ENCODE data around the gene KRTAP9-6. TPM values are rescaled to one million over a fixed set of nuclear protein-coding genes. Genes with fewer than 3 reads are reported as not detected.

KRTAP9-6 gene
- total RNA-seq, 2 donors from 2014 or later: not detected

DNA sequence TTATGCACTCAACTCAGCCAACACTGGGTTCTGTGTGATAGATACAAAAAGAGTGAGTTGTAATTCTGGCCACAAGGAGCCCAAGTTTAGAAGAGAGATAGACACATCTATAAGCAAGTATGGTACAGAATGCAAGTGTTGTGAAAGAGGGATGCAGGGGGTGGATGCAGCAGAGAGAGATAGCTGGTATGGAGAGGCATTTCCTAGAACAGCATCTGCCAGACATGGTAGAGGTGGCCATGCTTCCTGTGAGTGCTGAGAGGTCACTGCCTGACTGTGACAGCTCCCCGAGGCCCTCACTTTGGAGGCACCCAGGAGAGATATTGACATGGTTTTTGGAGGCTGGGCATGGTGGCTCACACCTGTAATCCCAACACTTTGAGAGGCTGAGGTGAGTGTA, 45.9 kb downstream of the KRTAP9-6 start:
- TF ChIP-seq, protein P1, sequence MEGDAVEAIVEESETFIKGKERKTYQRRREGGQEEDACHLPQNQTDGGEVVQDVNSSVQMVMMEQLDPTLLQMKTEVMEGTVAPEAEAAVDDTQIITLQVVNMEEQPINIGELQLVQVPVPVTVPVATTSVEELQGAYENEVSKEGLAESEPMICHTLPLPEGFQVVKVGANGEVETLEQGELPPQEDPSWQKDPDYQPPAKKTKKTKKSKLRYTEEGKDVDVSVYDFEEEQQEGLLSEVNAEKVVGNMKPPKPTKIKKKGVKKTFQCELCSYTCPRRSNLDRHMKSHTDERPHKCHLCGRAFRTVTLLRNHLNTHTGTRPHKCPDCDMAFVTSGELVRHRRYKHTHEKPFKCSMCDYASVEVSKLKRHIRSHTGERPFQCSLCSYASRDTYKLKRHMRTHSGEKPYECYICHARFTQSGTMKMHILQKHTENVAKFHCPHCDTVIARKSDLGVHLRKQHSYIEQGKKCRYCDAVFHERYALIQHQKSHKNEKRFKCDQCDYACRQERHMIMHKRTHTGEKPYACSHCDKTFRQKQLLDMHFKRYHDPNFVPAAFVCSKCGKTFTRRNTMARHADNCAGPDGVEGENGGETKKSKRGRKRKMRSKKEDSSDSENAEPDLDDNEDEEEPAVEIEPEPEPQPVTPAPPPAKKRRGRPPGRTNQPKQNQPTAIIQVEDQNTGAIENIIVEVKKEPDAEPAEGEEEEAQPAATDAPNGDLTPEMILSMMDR (IDR thresholded peaks at IDR 0.05): no peak
- TF ChIP-seq POLR2A (IDR thresholded peaks at IDR 0.05): no peak
- Histone ChIP-seq H3K27me3 (no peaks in the 10 kb centered on the region), H3K4me3 (no peak overlapping the region), H3K9me3 (no peaks in the 10 kb centered on the region), H3K27ac (no peak overlapping the region), H3K4me1 (no peaks in the 10 kb centered on the region), H3K36me3 (replicated peaks in 1 of 2; ENCODE audit: insufficient read depth in 1 of 2, low read depth in 2 of 2) (no peaks in the 10 kb centered on the region)
- intact Hi-C loops (cut with DNase I): no loop called here
- DNase-seq: no peak
- ATAC-seq: no peak
- 69 to 89% methylated on average over 1 of the region's 1 CpG for WGBS, 2 donors

DNA sequence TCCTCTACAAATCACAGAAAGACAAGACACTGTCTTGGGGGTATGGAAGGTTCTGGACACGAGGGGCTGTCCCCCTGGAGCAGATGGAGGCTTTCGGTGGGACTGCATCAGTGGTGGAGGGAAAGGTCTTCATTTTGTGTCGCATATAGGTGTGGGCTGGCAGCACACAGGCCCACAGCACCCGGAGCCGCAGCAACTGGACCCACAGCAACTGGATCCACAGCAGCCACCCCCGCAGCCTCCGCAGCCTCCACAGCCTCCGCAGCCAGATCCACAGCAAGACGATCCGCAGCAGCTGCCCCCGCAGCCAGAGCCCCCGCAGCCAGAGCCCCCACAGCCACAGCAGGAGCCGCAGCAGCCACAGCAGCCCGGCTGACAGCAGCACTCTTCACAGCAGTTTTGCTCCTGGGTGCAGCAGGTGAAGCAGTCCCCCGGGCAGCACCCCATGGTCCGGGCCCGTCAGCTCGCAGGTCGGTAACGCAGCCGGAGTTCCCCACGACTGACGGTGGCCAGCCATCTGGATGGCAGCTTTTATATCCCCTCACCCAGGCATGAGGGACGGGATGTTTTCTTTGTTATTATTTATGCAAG, 50.1 kb downstream of the KRTAP9-6 start, which contains the start of gene KRTAP17-1:
TSS of gene KRTAP17-1 (minus strand) at position 507 of the 591 bp plus-strand sequence. CDS start at position 447, 60 bp downstream.
- peaks cover 0 to 9% (median 0%) of the 10 kb centered on the region in 3 donors for H3K9me3 ChIP-seq
- no peaks in the 10 kb centered on the region for H3K27me3 ChIP-seq
- TF ChIP-seq, protein P1 (IDR thresholded peaks at IDR 0.05): no peak
- TF ChIP-seq POLR2A (IDR thresholded peaks at IDR 0.05): no peak
- ATAC-seq: no peak
- no peak within 1 kb of the TSS for H3K27ac ChIP-seq
- H3K4me3 ChIP-seq: no peak within 1 kb of the TSS
- DNase-seq: no peak
- intact Hi-C loops (cut with DNase I): no loop called here
- no peaks in the 10 kb centered on the region for H3K36me3 ChIP-seq (replicated peaks in 1 of 2; ENCODE audit: insufficient read depth in 1 of 2, low read depth in 2 of 2)
- WGBS, 2 donors: 62 to 68% methylated on average over 18 to 24 of the region's 24 CpGs
- H3K4me1 ChIP-seq: no peaks in the 10 kb centered on the region

Small RNA genes within 50 kb of the gene (small RNA-seq; reads per million reads assigned to genes)
- not detected for gene KRTAP9-10P

Other genes starting within 250 kb of the KRTAP9-6 start
- not detected for gene KRTAP1-5, start 238.2 kb upstream of the KRTAP9-6 start, total RNA-seq
- not detected for gene KRTAP1-4, start 235.2 kb upstream of the KRTAP9-6 start, total RNA-seq
- gene KRTAP1-3, start 230.5 kb upstream of the KRTAP9-6 start, total RNA-seq: not detected
- gene KRTAP1-1, start 223.9 kb upstream of the KRTAP9-6 start, total RNA-seq: not detected
- not detected for gene KRTAP2-1, start 218.1 kb upstream of the KRTAP9-6 start, total RNA-seq
- gene KRTAP2-2, start 210.1 kb upstream of the KRTAP9-6 start, total RNA-seq: not detected
- gene KRTAP2-3, start 205.3 kb upstream of the KRTAP9-6 start, total RNA-seq: not detected
- gene KRTAP2-4, start 199.5 kb upstream of the KRTAP9-6 start, total RNA-seq: not detected
- not detected for gene KRTAP4-7, start 181.2 kb upstream of the KRTAP9-6 start, total RNA-seq
- gene KRTAP4-8, start 167.2 kb upstream of the KRTAP9-6 start, total RNA-seq: not detected
- gene KRTAP4-16, start 163.2 kb upstream of the KRTAP9-6 start, total RNA-seq: not detected
- not detected for gene KRTAP4-9, start 160.0 kb upstream of the KRTAP9-6 start, total RNA-seq
- gene KRTAP4-11, start 147.0 kb upstream of the KRTAP9-6 start, total RNA-seq: not detected
- not detected for gene KRTAP4-12, start 141.2 kb upstream of the KRTAP9-6 start, total RNA-seq
- gene KRTAP4-6, start 124.8 kb upstream of the KRTAP9-6 start, total RNA-seq: not detected
- not detected for gene KRTAP4-5, start 115.6 kb upstream of the KRTAP9-6 start, total RNA-seq
- gene KRTAP4-4, start 104.6 kb upstream of the KRTAP9-6 start, total RNA-seq: not detected
- not detected for gene KRTAP4-3, start 97.2 kb upstream of the KRTAP9-6 start, total RNA-seq
- not detected for gene KRTAP4-2, start 87.2 kb upstream of the KRTAP9-6 start, total RNA-seq
- gene KRTAP4-1, start 80.5 kb upstream of the KRTAP9-6 start, total RNA-seq: not detected
- gene KRTAP9-1, start 75.5 kb upstream of the KRTAP9-6 start, total RNA-seq: not detected
- not detected for gene KRTAP9-2, start 38.7 kb upstream of the KRTAP9-6 start, total RNA-seq
- not detected for gene KRTAP9-3, start 32.9 kb upstream of the KRTAP9-6 start, total RNA-seq
- gene KRTAP9-8, start 27.4 kb upstream of the KRTAP9-6 start, total RNA-seq: not detected
- not detected for gene KRTAP9-4, start 15.7 kb upstream of the KRTAP9-6 start, total RNA-seq
- not detected for gene KRTAP9-9, start 10.0 kb upstream of the KRTAP9-6 start, total RNA-seq
- gene KRTAP9-7, start 10.3 kb downstream of the KRTAP9-6 start, total RNA-seq: not detected
- gene KRTAP29-1, start 37.5 kb downstream of the KRTAP9-6 start, total RNA-seq: not detected
- gene KRTAP16-1, start 43.9 kb downstream of the KRTAP9-6 start, total RNA-seq: not detected
- not detected for gene KRTAP17-1, start 50.3 kb downstream of the KRTAP9-6 start, total RNA-seq
- not detected for gene KRT33A, start 85.5 kb downstream of the KRTAP9-6 start, total RNA-seq
- not detected for gene KRT33B, start 104.4 kb downstream of the KRTAP9-6 start, total RNA-seq
- gene KRT34, start 116.9 kb downstream of the KRTAP9-6 start, total RNA-seq: not detected
- gene KRT31, start 132.2 kb downstream of the KRTAP9-6 start, total RNA-seq: not detected
- gene KRT37, start 159.2 kb downstream of the KRTAP9-6 start, total RNA-seq: not detected
- gene KRT38, start 175.6 kb downstream of the KRTAP9-6 start, total RNA-seq: not detected
- gene KRT32, start 202.0 kb downstream of the KRTAP9-6 start, total RNA-seq: not detected
- not detected for gene KRT35, start 215.8 kb downstream of the KRTAP9-6 start, total RNA-seq
- gene KRT36, start 224.5 kb downstream of the KRTAP9-6 start, total RNA-seq: not detected
- gene KRT13, start 240.2 kb downstream of the KRTAP9-6 start, total RNA-seq: not detected